UCSD-AML1 (cell line): ENCODE results near the gene SEMA4C.

Experiments
- DNase-seq: peaks from one replicate; lab custom pipeline; 2025; ENCODE audit not compliant: unreplicated experiment; lab: John Stamatoyannopoulos, UW

Gene SEMA4C, protein sequence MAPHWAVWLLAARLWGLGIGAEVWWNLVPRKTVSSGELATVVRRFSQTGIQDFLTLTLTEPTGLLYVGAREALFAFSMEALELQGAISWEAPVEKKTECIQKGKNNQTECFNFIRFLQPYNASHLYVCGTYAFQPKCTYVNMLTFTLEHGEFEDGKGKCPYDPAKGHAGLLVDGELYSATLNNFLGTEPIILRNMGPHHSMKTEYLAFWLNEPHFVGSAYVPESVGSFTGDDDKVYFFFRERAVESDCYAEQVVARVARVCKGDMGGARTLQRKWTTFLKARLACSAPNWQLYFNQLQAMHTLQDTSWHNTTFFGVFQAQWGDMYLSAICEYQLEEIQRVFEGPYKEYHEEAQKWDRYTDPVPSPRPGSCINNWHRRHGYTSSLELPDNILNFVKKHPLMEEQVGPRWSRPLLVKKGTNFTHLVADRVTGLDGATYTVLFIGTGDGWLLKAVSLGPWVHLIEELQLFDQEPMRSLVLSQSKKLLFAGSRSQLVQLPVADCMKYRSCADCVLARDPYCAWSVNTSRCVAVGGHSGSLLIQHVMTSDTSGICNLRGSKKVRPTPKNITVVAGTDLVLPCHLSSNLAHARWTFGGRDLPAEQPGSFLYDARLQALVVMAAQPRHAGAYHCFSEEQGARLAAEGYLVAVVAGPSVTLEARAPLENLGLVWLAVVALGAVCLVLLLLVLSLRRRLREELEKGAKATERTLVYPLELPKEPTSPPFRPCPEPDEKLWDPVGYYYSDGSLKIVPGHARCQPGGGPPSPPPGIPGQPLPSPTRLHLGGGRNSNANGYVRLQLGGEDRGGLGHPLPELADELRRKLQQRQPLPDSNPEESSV

DNA sequence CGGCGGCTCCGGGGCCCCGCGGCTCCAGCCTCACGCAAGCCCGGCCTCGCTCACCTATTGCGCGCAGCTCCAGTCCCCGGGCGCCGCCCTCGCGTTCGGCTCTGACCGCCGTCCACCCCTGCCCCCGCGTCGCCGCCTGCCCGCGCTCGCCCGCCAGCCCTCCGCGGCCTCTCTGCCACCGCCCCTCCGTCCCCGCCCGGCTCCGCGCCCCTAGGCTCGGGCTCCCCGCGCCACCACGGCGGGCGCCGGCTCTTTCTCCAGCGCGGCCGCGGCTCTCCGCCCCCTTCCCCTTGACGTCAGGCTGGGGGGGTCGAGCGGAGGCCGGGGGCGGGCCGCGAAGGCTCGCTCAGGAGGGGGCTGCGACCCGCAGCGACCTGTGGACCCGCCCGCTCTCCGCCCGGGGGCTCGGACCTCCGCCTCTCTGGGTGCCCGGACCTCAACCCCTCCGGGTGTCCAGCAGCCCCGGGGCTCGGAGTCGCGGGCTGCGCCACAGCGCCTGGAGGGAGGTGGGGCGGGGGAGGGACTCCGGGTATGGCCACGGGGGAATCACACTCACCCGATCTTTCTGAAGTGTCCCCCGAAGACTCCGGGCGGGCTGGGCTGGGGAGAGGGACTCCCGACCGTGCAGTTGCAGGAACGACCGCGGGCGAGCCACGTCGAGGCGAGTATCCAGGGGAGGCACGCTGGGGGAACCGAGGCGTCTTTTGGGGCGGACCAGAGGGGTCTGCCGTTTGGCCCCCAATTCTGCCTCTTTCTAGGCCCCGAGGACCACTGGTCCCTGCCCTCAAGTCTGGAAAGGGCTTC, at the start of gene SEMA4C:
Gene SEMA4C, minus strand, starts transcription at position 259 of the 804 bp plus-strand sequence. CDS start 2,194 bp downstream, outside the sequence.
- no peak for DNase-seq

- DNase-seq = no peak
Observed at GRCh38 chr2:96918754-96919550, 49.1 kb upstream of the SEMA4C start.

DNA sequence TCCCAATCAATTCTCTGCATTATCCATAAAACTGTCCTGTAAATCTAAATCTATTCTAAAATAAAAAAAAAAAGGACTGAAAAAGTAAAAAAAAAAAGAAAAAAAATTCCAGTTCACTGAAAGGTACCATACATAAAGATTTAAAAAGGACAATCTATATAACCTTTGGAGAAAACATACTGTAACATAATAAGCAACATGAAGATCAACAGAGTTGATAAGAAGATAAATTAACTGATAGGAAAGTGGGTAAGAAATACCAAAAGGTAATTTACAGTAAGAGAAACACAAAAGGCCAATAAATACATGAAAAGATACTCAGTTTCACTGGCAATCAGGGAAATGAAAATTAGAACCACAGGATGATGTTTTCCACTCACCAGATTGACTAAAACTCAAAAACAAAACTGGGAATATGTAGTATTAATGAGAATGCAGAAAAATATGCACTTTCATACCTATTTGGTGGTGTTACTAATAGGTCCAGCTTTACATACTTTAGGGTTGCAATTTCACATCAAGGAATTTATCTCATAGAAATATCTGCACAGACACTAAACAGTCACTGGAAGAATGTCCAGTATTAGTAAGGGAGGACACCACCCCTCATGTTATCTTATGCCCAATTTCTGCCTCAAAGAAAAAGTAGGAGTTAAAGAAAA, 48.3 kb upstream of the SEMA4C start:
- no peak for DNase-seq

DNA sequence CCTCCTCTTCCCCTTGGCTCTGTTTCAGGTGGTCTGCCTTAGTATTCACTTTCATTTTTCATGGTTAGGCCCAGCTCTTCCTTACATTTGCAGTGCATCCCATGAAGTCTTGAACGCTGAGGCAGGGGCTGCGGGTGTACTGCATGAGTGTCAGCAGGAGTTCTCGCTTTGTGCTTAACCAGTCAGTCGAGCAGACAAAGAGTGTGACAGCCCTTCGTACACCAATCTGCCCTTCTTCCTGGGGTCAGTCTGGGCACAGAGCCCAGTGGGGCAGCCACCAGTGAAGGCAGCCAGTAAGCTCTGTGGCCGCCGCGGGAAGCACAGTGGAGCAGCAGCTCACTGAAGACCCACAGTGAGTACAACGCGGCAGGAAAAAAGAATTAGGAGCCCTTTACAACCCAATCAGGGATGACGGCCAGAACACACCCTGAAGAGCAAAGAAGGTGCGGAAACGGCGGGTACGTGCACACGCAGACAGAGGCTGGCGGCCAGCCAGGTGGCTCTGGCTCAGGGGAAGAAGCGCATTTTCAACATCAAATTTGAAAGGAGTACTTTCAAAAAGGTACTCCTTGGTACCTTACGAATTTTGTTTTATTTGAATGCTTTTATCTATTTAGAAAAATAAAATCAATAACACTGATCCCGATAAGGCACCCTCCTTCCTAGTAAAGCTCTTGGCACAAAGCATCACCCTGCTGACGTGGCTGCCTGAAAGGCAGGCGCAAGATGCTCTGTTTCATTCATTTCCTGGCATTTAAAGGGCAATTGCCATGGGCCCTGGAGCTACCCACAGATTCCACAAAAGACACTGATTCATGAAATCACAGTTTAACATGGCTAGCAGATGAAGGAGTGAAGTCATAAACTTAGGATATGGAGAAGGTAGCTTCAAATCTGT, 47.0 kb upstream of the SEMA4C start:
- DNase-seq = no peak

- no peak for DNase-seq
Observed at GRCh38 chr2:96916156-96916630, 46.3 kb upstream of the SEMA4C start.

DNA sequence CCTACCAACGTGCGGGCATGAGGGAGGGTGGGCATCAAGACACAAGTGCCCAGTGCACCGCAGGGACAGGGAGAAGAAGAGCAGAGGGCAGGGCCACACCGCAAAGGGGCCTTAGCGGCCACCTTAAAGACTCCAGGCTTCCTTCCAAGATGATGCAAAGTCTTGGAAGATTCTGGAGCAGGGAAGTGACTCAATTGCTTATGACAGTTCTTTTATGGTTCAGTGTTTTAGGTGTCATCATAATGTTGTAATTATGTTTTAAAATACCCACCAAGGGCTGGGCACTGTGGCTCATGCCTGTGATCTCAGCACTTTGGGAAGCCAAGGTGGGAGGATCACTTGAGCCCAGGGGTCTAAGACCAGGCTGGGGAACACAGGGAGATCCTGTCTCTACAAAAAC, 44.5 kb upstream of the SEMA4C start:
- no peak for DNase-seq

- peak; percentile 75 for DNase-seq
Observed at GRCh38 chr2:96913398-96914202, 43.7 kb upstream of the SEMA4C start.

GRCh38 chr2:96913117-96913397, 43.2 kb upstream of the SEMA4C start:
- no peak for DNase-seq

- DNase-seq = no peak
Observed at GRCh38 chr2:96912346-96913116, 42.7 kb upstream of the SEMA4C start.

- no peak for DNase-seq
Observed at GRCh38 chr2:96909611-96910021, 39.7 kb upstream of the SEMA4C start.

DNA sequence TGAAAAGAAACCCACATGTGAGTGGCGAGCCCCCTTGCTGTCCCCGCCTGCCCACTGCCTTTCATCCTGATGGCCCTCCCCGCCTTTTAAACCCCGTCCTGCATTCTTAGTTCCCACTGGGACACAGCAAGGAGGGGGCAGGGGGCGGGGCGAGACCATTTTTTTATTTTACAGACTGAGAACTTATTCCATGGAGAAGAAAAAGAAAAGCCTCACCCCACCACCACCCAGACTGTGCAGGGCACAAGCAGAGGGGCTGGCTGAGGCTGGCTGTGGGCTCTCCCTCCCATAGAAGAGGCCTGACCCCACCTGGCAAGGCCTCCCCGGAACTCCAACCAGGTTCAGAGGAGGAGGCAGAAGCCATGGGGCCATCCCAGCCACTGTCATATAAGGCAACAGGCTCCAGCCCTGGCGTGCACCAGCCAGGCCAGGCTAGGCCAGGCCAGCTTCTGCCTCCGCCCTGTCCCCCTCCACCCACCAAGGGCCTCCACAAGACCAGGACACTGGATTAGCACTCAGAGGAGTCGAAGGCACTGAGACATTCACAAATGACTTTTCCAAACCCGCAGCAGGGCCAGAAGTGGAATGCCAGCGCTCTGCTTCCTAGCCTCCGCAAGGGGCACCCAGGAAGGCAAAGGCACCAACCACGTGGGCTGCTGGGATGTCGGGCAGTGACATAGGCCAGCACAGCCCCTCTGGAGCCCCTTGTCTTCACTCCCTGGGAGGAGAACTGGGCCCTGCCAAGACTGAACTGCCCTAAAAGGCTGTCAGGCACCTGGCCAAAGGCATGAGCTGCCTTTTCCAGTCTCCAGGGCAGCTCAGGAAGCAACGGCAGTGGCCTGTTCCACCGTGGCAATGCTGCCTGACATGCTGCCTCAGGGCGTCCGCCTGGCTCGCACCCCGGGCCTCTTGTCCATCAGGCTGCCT, 37.5 kb upstream of the SEMA4C start:
- DNase-seq = no peak

GRCh38 chr2:96906729-96907114, 36.8 kb upstream of the SEMA4C start:
- no peak for DNase-seq

GRCh38 chr2:96903815-96904214, 33.9 kb upstream of the SEMA4C start:
- DNase-seq = no peak

DNA sequence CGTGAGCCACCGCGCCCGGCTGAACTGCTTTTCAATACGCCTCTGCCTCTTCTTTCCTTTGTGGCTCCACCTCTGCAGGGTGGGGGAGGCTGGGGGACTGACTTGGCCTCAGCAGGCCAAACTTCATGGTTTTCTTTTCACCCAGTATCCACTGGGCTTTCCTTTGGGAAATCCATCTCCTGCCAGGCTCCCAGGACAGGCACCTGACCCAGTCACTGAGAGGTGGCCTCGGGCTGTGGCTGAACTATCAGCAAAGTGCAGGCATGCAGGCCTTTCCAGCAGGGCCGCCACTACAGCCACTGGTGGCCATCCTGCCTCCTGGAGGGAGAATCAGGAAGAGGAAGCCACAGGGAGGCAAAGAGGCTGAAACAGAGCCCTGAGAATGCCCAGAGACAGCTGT, 33.4 kb upstream of the SEMA4C start:
- DNase-seq = peak; percentile 28

GRCh38 chr2:96900237-96900636, 30.4 kb upstream of the SEMA4C start:
- no peak for DNase-seq

GRCh38 chr2:96899413-96899741, 29.5 kb upstream of the SEMA4C start:
- DNase-seq = no peak
